ENCODE results near the gene MKX.

MKX gene, protein sequence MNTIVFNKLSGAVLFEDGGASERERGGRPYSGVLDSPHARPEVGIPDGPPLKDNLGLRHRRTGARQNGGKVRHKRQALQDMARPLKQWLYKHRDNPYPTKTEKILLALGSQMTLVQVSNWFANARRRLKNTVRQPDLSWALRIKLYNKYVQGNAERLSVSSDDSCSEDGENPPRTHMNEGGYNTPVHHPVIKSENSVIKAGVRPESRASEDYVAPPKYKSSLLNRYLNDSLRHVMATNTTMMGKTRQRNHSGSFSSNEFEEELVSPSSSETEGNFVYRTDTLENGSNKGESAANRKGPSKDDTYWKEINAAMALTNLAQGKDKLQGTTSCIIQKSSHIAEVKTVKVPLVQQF

DNA sequence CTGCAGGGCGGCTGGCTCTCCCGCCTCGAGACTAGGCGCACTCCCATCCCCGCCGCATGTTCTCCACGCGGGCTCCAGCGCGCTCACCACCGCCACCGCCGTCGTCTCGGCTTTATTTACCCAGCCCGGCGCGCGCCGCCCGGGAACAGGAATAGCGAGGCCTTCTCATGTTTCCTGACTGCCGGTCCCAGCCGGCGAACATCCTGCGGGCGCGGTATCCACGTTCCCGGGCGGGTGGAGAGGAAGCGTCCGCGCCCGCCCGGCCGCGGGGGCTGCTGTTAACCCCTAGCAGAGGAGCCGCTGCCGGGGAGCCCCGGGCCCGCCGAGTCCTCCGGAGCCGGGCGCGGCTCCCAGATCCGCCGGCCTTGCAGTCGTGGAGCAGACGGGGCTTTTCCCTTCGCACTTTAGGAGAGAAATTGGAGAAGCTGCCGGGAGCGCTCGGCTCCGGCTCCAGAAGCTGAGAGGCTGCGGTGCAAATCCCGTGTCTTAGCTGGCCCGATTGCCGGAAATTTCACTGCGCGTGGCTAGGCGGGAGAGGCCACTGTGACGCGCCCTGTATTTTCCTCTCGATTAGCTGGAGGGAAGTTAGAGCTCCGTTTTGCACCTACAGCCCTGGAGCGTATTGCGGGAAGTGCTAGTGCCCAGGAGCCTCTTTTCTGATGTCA lies at the start of gene MKX:
Gene MKX (minus strand): TSS at position 88 of the 665 bp plus-strand sequence. CDS start 2,404 bp downstream, outside the sequence.
- no peak for DNase-seq

DNA sequence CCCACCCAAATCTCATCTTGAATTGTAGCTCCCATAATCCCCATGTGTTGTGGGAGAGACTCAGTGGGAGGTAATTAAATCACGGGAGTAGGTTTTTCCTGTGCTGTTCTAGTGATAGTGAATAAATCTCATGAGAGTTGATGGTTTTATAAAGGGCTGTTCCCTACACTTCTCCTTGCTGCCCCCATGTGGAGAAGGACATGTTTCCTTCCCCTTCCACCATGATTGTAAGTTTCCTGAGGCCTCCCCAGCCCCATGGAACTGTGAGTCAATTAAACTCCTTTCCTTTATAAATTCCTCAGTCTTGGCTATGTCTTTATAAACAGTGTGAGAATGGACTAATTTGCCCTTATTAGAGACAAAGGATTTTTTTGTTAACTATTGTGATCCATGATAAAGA lies 48.5 kb upstream of the MKX start:
- no peak for DNase-seq

DNA sequence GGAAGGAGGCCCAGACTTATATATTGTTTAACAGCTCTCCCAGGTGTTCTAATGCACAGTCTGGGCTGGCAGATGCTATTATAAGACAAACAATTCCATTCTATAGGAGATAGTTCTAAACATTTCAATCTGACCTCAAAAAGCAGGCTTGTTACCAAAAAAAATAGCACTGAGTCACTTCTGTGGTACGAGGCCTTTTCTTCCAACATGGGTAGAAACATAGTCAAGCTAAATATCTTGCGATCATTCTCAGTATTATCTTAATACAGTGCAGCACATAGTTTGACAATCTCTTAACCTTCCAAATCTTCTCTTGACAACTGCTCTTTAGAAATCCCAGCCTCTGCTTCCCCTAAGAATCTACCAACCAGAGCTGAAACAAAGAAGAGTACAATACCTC lies 46.6 kb upstream of the MKX start:
- DNase-seq: no peak

DNA sequence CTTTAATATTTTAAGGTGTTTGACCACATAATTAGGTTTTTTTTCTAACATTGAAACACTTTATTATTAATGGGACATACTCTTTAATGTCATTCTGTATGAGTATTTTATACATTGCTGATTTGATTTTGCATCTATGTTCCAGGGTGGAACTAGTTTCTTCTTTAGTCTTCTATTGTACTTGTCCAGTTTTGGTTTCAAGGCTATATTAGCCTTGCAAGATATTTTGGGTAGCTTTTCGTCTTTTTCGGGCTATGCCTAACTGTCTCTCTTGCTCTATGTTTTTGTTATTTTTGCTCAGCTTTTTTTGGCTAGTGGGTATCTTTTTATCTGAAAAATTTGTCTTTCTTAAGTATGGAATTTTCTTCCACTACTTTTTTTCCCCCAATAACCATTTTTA lies 38.7 kb upstream of the MKX start:
- DNase-seq: no peak

DNA sequence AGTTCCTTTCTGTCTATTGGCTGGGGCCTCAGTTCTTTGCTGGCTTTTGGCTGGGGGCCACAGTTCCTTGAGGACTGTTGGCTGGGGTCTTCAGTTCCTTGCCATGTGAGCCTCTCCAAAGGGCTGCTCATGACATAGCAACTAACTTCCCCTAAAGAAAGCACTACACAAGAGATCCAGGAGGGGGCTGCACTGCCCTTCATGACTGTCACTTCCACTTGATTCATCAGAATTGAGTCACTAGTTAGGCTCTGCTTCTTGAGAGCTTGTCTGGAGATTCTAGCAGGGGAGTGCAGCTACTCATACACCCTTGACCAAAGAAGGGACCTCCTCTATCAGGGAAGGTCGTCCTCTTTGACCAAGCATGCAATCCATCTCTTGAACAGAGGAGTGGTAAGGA lies 38.0 kb upstream of the MKX start:
- no peak for DNase-seq

DNA sequence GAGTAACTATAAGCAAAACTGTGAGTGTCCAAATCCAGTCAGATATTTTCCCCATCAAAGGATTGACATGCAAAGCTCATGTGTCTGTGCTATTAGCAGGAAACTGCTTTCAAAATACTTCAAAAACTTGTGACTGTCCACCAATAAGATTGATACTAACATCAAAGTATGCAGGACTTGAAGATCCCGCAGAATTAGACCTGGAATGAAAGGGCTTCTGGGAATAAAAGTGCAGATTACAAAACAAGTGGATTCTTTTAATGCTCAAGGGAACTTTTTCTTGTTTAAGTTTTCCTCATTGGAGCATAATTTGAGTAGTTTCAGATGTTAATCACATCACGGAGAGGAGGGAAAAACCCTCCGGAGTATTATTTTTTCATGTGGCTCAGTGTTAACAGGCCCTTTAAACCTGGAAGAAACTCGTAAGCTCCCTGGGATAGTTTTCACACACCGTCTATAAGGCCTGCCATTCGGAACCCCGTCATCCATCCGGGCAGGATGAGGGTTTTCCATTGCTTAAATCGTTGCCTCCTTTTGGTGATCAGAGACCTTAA lies 33.9 kb upstream of the MKX start:
- DNase-seq: no peak

DNA sequence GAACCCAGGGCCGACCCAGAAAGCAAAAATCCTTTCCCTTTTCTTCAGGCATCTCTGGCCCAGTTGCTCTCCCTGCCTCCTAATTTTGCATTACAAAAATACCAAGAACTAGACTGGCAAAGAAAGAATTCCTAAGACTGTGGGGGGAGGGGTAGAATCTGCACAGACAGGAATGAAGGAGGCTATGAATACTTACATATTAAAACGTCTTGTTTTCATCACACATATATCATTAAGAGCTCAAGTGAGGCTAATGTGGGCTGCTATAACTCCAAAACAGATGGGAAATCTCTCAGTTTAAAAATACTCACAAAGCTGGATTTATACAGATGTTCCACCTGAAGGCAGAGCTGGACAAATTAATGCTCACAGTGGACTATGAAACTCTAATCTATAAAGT lies 29.2 kb upstream of the MKX start:
- no peak for DNase-seq

DNA sequence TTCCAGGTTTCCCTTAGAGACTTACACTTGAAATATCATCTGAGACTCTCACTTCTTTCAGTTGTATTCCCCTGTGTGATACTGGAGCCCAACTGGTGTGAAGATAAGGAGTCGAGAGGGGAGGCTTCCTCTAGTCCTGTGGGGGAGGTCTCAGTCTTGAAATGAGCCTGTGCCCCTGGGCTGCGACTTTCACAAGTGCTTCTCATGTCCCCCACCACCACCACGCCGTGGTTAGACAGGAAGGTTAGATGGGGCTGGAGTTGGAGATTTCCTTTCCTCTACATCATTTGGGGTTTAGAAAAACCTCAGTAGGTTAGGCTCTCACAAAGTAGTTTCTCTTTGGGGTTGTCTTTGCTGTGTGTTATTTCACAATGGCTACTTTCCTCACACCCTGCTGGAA lies 25.6 kb upstream of the MKX start:
- DNase-seq: no peak

DNA sequence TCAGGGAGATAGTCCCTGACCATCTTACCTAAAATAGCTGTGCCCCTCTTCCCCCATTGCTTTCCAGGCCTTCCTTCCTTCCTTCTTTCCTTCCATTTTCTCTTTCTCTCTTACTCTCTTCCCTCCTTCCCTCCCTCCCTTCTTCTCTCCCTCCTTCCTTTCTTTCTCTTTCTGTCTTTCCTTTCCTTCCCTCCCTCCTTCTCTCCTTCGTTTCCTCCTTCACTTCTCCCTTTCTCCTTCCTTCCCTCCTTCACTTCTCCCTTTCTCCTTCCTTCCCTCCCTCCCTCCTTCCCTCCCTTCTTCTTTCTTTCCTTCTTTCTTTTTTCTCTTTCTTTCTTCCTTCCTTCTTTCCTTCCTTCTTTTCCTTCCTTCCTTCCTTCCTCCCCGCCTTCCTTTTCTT lies 24.6 kb upstream of the MKX start:
- DNase-seq: no peak

DNA sequence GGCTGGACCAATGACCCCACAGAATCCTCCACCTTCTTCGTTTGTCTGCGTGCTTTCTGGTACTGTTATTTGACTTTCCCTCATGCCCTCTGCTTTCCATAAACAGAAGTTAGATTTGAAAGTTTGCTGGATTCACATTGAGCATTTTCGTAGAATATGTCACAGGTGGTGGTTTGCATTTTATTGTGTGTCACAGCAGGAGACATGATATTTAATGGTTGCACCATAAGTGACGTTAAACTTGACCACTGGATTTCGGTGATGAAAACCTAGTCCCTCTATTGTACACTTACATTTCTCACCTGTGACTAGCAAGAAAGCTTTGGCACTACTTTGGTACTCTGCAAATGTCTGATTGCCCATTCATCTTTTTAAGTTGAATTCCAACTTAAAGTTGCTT lies 15.2 kb upstream of the MKX start:
- DNase-seq: no peak

DNA sequence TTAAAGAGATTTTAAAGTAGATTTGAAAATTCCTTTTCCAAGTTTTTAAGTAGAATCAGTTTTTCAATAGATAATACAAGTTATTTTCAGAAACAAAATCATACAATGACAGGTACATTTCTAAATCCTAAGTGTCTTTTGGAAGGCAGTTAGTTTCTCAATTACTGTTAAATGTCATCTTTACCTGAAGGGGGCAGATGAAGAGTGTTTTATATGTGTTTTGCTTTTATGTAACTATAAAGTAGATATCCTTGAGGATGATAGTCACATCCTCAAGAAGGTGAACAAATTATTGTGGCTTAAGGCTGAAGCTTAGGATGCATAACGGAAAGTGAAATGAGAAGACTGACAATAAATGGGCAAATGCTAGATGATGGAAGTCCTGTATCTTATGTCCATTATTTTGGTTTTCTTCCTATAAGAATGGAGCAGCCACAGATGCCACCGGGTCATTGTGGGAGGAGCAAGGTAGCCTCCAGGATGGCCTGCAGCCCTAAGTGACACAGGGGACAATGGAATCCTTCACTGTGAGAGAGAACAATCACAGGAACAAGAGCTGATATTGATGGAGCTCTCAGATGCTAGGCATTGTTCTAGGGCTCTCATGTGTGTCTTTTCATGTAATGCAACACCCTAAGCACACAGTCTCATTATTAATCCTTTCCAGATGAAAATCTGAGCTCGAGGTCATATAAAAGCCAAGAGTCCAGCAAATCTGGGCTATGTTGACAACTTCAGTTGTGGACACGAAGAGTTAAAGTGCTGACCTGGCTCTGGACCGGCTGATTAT lies 14.1 kb upstream of the MKX start:
- no peak for DNase-seq

DNA sequence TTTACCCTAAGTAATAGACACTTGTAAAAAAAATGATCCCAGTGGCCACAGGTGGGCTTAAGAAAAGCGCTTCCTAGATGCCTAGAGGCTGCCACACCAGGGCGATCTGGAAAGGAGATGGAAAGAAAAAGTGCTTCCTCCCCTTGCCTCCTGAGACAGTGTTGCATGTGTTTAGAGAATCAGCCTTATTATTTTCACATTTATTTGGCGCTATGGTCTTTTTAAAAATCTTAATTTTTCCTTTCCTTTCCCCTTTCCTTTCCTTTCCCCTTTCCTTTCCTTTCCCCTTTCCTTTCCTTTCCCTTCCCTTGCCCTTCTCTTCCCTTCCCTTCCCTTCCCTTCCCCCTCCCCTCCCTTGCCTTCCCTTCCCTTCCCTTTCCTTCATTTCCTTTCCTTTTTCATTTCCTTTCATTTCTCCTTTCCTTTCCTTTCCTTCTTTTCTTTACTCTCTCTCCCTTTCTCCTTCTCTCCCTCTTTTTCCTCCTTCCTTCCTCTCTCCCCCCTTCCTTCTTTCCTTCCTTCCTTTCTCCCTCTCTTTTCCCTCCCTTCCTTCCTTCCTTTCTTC lies 7.1 kb upstream of the MKX start:
- no peak for DNase-seq

DNA sequence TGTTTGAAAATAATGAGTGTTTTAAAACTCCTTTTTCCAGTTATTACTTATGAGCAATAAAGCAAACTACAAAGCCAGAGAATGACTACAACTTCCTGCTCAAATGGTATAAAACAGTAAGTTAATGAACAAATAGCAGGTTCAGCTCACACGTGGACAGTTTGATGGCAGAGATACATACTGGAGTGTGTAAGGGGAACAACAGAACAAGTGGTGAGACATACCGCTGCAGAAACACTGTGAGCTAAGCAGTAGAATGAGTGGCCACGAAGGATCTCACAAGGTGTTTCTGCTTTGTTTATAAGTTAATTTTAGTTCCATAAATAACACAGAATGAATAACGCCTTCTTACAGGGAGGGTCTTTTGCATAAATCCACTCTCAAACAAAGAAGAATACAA lies 3.0 kb upstream of the MKX start:
- DNase-seq: no peak

DNA sequence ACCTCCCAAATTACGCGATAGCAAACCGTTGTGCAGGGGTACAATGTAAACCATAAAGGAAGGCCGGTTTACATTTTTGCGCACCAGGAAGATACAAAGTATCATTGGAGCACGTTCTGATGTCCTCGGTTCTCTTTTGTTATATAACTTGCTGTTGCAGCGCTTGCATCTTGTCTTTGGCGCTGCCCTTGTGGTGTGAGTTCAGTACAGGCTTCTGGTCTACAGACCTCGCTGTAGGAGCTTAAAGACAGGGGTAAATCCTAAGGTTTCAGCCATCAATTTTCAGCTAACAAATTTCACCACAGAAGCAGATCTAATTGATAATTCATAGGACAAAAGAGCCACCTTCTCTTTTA lies 1.5 kb upstream of the MKX start:
- DNase-seq: no peak

DNA sequence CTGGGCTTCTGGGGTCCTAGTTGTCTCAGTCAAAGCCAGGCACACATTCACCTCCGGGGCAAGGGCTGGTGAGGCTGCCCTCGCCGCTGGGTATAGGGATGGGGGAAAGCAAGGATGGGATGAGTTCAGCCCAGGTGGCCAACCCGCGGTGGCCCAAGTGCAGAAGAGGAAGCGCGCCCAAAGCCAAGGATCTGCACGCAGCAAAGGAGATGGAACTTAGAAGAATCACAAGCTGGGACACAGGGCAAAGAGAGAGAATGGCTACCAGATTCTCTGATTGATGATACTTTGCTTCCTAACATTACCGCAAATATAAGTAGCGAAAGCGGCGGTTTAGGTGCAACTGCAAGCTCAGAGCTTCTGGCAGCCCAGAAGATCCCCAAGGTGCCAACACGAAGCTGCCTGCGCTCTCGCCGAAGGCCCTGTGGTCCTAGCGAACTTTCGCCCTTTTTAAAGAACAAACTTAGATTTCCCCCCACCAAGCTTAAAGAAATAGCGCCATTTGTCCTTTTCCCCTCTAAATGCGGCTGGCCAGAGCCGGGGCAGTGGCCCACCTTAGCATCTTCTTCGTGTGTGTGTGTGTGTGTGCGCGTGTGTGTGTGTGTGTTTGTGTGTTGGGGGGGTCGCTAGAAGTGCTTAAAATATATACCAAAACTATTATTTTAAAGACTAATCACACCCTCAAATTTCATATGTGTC lies 927 bp upstream of the MKX start:
- DNase-seq: no peak

DNA sequence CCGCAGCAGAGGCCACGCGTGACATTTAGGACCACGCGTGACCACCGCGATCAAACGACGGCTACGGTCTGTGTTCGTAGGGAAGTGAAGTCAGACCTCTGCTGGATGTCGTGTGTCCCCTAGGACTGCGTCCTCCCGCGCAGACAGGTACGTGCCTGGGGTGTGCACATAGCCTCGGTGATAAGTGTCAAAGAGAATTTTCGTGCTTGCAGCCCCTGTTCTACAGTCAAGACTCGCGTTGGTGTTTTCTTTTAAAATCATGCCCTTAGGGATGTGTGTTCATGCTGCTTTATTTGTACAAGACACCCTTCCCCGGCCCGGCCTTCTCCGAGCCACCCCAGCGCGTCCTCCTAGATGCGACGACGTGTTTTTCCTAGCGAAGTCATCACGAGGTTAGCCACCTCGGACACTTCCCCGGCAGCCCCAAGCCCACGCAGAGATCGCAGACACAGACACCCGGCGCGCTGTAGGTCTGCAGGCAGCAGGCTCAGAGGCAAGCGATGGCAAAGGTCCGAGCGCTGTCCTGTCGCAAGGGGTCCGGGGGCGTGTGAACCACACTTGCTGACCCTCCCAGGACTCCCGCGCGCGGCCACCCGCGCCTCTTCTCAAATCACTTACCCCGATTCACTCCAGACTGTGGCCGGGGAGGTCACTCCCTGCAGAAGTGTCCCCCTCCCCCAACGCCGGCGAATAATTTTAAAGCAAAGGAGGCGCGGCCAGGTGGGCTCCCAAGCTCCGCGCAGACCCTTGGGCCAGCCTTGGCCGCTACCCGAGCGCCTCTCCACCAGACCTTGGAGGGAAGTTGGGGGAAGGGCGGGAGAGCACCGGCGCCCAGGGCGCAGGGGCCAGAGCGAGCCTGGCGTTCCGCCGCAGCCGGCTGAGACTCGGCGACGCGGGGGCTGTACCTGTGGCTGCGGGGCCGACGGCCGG lies 552 bp downstream of the MKX start:
- DNase-seq: no peak

DNA sequence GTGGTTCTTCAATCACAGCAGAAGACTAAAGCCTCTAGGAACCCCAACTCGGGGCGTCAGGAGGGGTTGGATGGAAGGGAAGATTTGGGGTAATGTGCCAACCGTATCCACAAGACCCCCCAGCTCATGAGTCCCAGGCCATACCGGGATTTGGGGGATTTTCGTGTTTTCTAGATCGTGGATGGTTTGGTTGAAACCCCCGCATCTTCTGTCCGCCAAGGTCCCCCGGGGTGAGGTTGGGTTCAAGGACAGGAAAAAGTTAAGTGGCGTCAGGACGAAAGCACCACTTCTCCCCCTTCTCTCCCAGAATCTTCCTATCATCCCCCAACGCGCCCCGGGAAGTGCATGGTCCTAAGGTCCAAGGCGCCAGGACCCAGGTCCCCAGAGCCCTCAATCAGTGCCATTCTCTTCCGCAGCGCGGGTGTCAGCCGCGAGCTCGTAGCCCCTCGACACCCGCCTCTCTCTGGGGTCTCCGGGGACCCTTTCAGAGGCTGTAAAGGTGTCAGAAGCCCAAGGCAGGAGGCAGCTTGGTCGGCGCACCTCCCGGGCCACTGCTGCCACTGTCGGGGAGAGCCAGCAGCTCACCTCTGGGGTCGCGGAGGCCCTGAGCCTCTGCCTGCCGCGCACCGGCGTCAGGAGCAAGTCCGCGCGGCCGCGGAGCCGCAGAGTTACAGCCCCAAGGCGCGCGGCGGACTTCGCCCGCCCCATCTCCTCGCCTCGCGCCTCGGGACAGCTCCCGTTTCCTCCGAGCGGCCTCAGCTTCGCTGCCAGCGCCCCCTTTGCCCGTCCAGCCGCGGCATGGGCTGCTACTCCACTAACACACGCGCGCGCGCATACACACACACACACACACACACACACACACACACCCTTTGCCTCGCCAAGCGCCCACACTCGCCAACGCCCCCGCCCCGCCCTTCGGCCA lies 1.5 kb downstream of the MKX start:
- DNase-seq: no peak

DNA sequence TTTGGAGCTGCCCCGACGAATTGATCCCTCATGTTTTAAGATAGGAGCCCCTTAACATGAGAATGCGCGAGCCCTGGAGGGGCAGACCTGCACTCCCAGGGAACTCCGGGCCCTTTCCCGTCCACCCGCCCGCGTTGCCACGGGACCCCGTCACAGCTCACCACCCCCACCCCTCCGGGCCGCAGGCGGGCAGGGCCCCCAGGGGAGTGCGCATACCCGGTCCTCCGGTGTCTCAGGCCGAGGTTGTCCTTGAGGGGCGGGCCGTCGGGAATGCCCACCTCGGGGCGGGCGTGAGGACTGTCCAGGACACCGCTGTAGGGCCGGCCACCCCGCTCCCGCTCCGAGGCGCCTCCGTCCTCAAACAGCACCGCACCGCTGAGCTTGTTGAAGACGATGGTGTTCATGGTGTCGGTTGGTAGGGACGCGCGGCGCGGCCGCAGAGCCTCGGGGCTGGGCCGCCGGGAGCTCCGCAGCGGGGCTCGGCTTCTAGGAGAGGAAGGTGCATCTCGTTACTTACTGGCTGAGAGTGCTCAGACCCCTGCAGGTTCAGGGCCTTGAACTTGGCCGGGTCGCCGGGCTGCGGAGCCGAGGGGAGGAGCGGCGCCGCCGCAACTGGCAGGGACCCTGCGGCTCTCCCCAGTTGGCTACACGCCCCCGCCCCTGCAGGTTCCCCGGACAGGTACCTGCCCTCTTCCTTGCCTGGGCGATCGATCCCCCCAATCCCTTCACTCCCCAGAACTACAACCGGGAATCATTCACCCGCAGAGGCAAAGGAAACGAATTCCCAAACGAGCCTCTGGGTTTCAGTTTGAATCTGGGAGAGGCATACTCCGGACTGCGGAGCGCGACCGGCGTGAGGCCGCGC lies 2.4 kb downstream of the MKX start:
- no peak for DNase-seq

All from SHP77 (cell line).